ENCODE results near the gene DNAI1.

GRCh38 chr9:34513567-34514214 is 55.1 kb downstream of the DNAI1 start:
- TF ChIP-seq REST (IDR thresholded peaks at IDR 0.05; ENCODE audit: insufficient read depth in 1 of 2, low read depth in 2 of 2, low read length in 2 of 2) (no peak), SIN3A (IDR thresholded peaks at IDR 0.05; ENCODE audit: borderline replicate concordance, insufficient read depth, low read length) (no peak)

Data from PFSK-1 (cell line).